HT1080 (cell line): ENCODE results near the gene ADAM12. TPM values are rescaled to one million over a fixed set of nuclear protein-coding genes. Genes with fewer than 3 reads are reported as not detected.
"Not testable (repeated sequence)": the region's sequence is repeated elsewhere in the genome, so short reads cannot be mapped to it uniquely, and the experiment has no call there.

Experiments
- DNase-seq: peaks from one replicate; pipeline ENCODE4 v3.0.0-alpha.2; 2015; ENCODE audit warnings: low read depth
- total RNA-seq: library from RNA; depleted of rRNA; stranded (reverse); fragments of >200 nt; shearing (Covaris generic); gene quantifications from 2 replicates; pipeline ENCODE4 v1.2.3, GENCODE V29; 2014

Gene ADAM12
- total RNA-seq, 1 experiment from 2014 or later = 0.50 TPM

- DNase-seq = no peak
These were observed 13.0 kb downstream of the ADAM12 start for GRCh38 chr10:126375299-126375698.

- DNase-seq = no peak
These were observed 13.8 kb downstream of the ADAM12 start for GRCh38 chr10:126374435-126374834.

- DNase-seq = peak; percentile 74
These were observed 14.3 kb downstream of the ADAM12 start for GRCh38 chr10:126373972-126374371.

- DNase-seq = no peak
These were observed 15.1 kb downstream of the ADAM12 start for GRCh38 chr10:126373147-126373546.

- DNase-seq = no peak
These were observed 15.9 kb downstream of the ADAM12 start for GRCh38 chr10:126372396-126372795.

- DNase-seq = no peak
These were observed 19.1 kb downstream of the ADAM12 start for GRCh38 chr10:126369125-126369710.

- no peak for DNase-seq
These were observed 31.1 kb downstream of the ADAM12 start for GRCh38 chr10:126357169-126357568.

- no peak for DNase-seq
These were observed 34.6 kb downstream of the ADAM12 start for GRCh38 chr10:126353666-126354065.

GRCh38 chr10:126352453-126352852 is 35.8 kb downstream of the ADAM12 start:
- no peak for DNase-seq

- no peak for DNase-seq
These were observed 37.3 kb downstream of the ADAM12 start for GRCh38 chr10:126351021-126351420.

GRCh38 chr10:126350216-126350992 is 37.9 kb downstream of the ADAM12 start:
- DNase-seq = peak; percentile 99

GRCh38 chr10:126349676-126350075 is 38.6 kb downstream of the ADAM12 start:
- no peak for DNase-seq

- DNase-seq = no peak
These were observed 39.2 kb downstream of the ADAM12 start for GRCh38 chr10:126349101-126349500.

GRCh38 chr10:126343496-126343895 is 44.8 kb downstream of the ADAM12 start:
- DNase-seq = not testable (repeated sequence)

GRCh38 chr10:126342680-126343079 is 45.6 kb downstream of the ADAM12 start:
- no peak for DNase-seq

- no peak for DNase-seq
These were observed 46.8 kb downstream of the ADAM12 start for GRCh38 chr10:126341491-126341890.

- no peak for DNase-seq
These were observed 50.9 kb downstream of the ADAM12 start for GRCh38 chr10:126337251-126337810.

GRCh38 chr10:126336801-126337200 is 51.5 kb downstream of the ADAM12 start:
- no peak for DNase-seq

- DNase-seq = no peak
These were observed 54.0 kb downstream of the ADAM12 start for GRCh38 chr10:126334272-126334671.

GRCh38 chr10:126332576-126332975 is 55.7 kb downstream of the ADAM12 start:
- DNase-seq = no peak

- peak; percentile 34 for DNase-seq
These were observed 57.2 kb downstream of the ADAM12 start for GRCh38 chr10:126331101-126331500.

- DNase-seq = no peak
These were observed 63.5 kb downstream of the ADAM12 start for GRCh38 chr10:126324826-126325225.

GRCh38 chr10:126321440-126321839 is 66.8 kb downstream of the ADAM12 start:
- no peak for DNase-seq
